HG03135 (cell line): ENCODE measurements around the gene SESTD1.
"Not testable (repeated sequence)": the region's sequence is repeated elsewhere in the genome, so short reads cannot be mapped to it uniquely, and the experiment has no call there.

ENCODE experiments used
- ATAC-seq: cut with Tn5 transposase; IDR thresholded peaks from one replicate; pipeline ENCODE4 v1.9.1; 2021; ENCODE audit warnings: mild to moderate bottlenecking, moderate library complexity; ENCODE audit not compliant: unreplicated experiment

SESTD1 gene

GRCh38 chr2:179124282-179124681 is 140.3 kb downstream of the SESTD1 start:
- no peak for ATAC-seq

- no peak for ATAC-seq
Measured at GRCh38 chr2:179123272-179123662, 141.4 kb downstream of the SESTD1 start.

GRCh38 chr2:179107737-179108136 is 156.9 kb downstream of the SESTD1 start:
- peak; percentile 43 for ATAC-seq

- peak; percentile 88 for ATAC-seq
Measured at GRCh38 chr2:179106676-179107428, 157.8 kb downstream of the SESTD1 start.

GRCh38 chr2:179106342-179106675 is 158.3 kb downstream of the SESTD1 start:
- ATAC-seq: no peak

- no peak for ATAC-seq
Measured at GRCh38 chr2:179104736-179105135, 159.9 kb downstream of the SESTD1 start.

- no peak for ATAC-seq
Measured at GRCh38 chr2:179098080-179098689, 166.4 kb downstream of the SESTD1 start.

- ATAC-seq: no peak
Measured at GRCh38 chr2:179097131-179097530, 167.5 kb downstream of the SESTD1 start.

GRCh38 chr2:179096090-179096489 is 168.5 kb downstream of the SESTD1 start:
- ATAC-seq: peak; percentile 96

GRCh38 chr2:179092912-179093311 is 171.7 kb downstream of the SESTD1 start:
- ATAC-seq: not testable (repeated sequence)

GRCh38 chr2:179082697-179083096 is 181.9 kb downstream of the SESTD1 start:
- ATAC-seq: no peak

- no peak for ATAC-seq
Measured at GRCh38 chr2:179081954-179082353, 182.7 kb downstream of the SESTD1 start.

- no peak for ATAC-seq
Measured at GRCh38 chr2:179072527-179072926, 192.1 kb downstream of the SESTD1 start.

GRCh38 chr2:179071810-179072355 is 192.7 kb downstream of the SESTD1 start:
- no peak for ATAC-seq

GRCh38 chr2:179070895-179071294 is 193.7 kb downstream of the SESTD1 start:
- ATAC-seq: no peak

- ATAC-seq: no peak
Measured at GRCh38 chr2:179069685-179070084, 194.9 kb downstream of the SESTD1 start.

GRCh38 chr2:179068991-179069643 is 195.5 kb downstream of the SESTD1 start:
- ATAC-seq: no peak

- peak; percentile 78 for ATAC-seq
Measured at GRCh38 chr2:179059026-179059700, 205.5 kb downstream of the SESTD1 start.

GRCh38 chr2:179057737-179058136 is 206.9 kb downstream of the SESTD1 start:
- ATAC-seq: no peak

- not testable (repeated sequence) for ATAC-seq
Measured at GRCh38 chr2:179053568-179053967, 211.1 kb downstream of the SESTD1 start.
